ENCODE results near the gene DIS3L2. TPM values are rescaled to one million over a fixed set of nuclear protein-coding genes. Genes with fewer than 3 reads are reported as not detected.

Gene DIS3L2
- total and polyA plus RNA-seq, 2 of the 8 experiments (the other 6 are each of a cell fraction or from before 2014, with no cell fraction given): 11.5 to 21.6 TPM

DNA sequence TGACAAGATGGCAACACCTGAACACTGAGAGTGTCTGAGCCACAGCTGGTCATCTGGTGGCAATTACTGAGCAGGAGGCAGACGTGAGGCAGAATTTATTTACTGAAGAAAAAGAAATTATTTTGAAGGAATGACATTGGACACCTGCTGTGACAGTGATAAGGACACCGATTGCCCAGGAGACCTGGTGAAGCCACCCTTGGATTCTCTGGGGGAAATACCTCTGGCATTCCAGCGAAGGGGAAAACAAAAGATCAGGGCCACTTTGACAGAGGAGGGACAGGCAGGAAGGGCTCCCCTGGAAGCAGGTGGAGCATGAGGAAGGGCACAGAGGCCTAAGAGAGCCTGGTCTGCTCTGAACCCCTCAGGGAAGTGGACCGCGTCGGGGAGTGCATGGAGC lies 331.7 kb downstream of the DIS3L2 start:
- H2AFZ ChIP-seq (ENCODE audit: low read length): no peak overlapping the region
- peak overlapping the region in 1 of 2 experiments; percentile 15; a peak in 1 of 4 replicates for H3K4me2 ChIP-seq (ENCODE audit: insufficient read depth in 1 of 2, low read depth in 2 of 2, low read length in 2 of 2)
- H3K56ac ChIP-seq (replicated peaks; ENCODE audit: insufficient read length, low read depth, low read length): no peak overlapping the region
- CTCF ChIA-PET (ENCODE audit: partially characterized antibody): interaction anchor here (0.5 to 5.9 kb wide), 46 partner anchors 8 to 706 kb away, joined by 3 to 65 read pairs (median 6); partner anchors contain the start of gene NPPC
- FAIRE-seq (no peak), DNase-seq (ENCODE audit: low read depth in 1 of 2, low spot score in 2 of 2) (no peak)
- H3K36me3 ChIP-seq (ENCODE audit: control insufficient read depth in 2 of 4, insufficient read depth in 4 of 4, low read length in 3 of 4): no peaks in the 10 kb centered on the region
- H3K27me3 ChIP-seq (replicated peaks in 1 of 4; ENCODE audit: control insufficient read depth in 3 of 4, extremely low read depth in 1 of 4, insufficient read depth in 3 of 4, low read length in 3 of 4): no peaks in the 10 kb centered on the region
- H4K5ac ChIP-seq (ENCODE audit: insufficient read length, low read depth, low read length): no peak overlapping the region
- H3K79me2 ChIP-seq (ENCODE audit: control insufficient read depth in 1 of 2, insufficient read depth in 2 of 2, low read length in 2 of 2): no peaks in the 10 kb centered on the region
- TF ChIP-seq TEAD4 (IDR thresholded peaks at IDR 0.05; ENCODE audit: low read depth, low read length): 0 out of 2 replicates have a peak, but pooled peaks have one; percentile 32
- no peak for TF ChIP-seq SUZ12 (IDR thresholded peaks at IDR 0.05; ENCODE audit: low read length)
- no peak overlapping the region for H2BK120ac ChIP-seq (replicated peaks; ENCODE audit: low read depth, low read length)
- H3K4ac ChIP-seq (replicated peaks; ENCODE audit: insufficient read length, low read depth, low read length): no peak overlapping the region
- peaks cover 2 to 5% (median 3%) of the 10 kb centered on the region in 4 experiments; a peak in 5 of 7 replicates for H3K4me1 ChIP-seq (replicated peaks in 1 of 4; ENCODE audit: control insufficient read depth in 3 of 4, insufficient read depth in 4 of 4, low read length in 3 of 4)
- no peaks in the 10 kb centered on the region for H3K9me3 ChIP-seq (ENCODE audit: insufficient read depth in 2 of 2, low read depth in 1 of 2, low read length in 1 of 2)
- H2BK20ac ChIP-seq (ENCODE audit: low read length): no peak overlapping the region
- no peak overlapping the region for H3K23ac ChIP-seq (ENCODE audit: insufficient read length)
- peak overlapping the region; percentile 76; the same call in 1 of the 2 replicates for H2AK5ac ChIP-seq (ENCODE audit: low read depth, low read length)
- no peak overlapping the region for H3K4me3 ChIP-seq (ENCODE audit: extremely low read depth in 1 of 4, insufficient read depth in 2 of 4, low read depth in 3 of 4, low read length in 4 of 4)
- H3K27ac ChIP-seq (ENCODE audit: low read depth, low read length): no peak overlapping the region
- WGBS, 2 experiments (ENCODE audit: extremely low coverage in 1 of 2, insufficient coverage in 1 of 2, insufficient read length in 1 of 2, insufficient replicate concordance in 2 of 2, low coverage in 1 of 2, low lambda C conversion rate in 2 of 2, missing lambda C conversion rate in 1 of 2): 86% methylated on average over 6 of the region's 6 CpGs; no CpG with 5 or more reads in 1 of the 2 experiments
- 0 out of 2 replicates have a peak overlapping the region, but pooled peaks have one; percentile 15 for H2BK5ac ChIP-seq (ENCODE audit: low read depth, low read length)
- H3K14ac ChIP-seq (ENCODE audit: insufficient read length): no peak overlapping the region
- H3K23me2 ChIP-seq (ENCODE audit: low read depth, low read length): no peaks in the 10 kb centered on the region; the same call in 1 of the 2 replicates
- no peaks in the 10 kb centered on the region; the same call in 1 of the 2 replicates for H3K79me1 ChIP-seq (ENCODE audit: low read depth, low read length)
- H3K18ac ChIP-seq (ENCODE audit: extremely low read depth, low read length): no peak overlapping the region
- H4K20me1 ChIP-seq (replicated peaks in 1 of 2; ENCODE audit: control insufficient read depth in 1 of 2, insufficient read depth in 2 of 2, low read length in 2 of 2): no peaks in the 10 kb centered on the region
- H2BK12ac ChIP-seq (ENCODE audit: low read depth, low read length): no peak overlapping the region
- H3K9ac ChIP-seq (replicated peaks in 1 of 4; ENCODE audit: extremely low read depth in 1 of 4, low read depth in 3 of 4, low read length in 3 of 4): no peak overlapping the region
- H2BK15ac ChIP-seq (ENCODE audit: low read length): peak overlapping the region; percentile 9; the same call in 1 of the 2 replicates
- peak overlapping the region; percentile 54 for H4K91ac ChIP-seq (replicated peaks; ENCODE audit: insufficient read length, low read length)
- POLR2A ChIA-PET (ENCODE audit: partially characterized antibody): no interaction called here
- H4K8ac ChIP-seq (ENCODE audit: extremely low read depth, insufficient read depth, low read length): no peak overlapping the region

Measured in H1 (cell line).